Fibroblast of gingiva (primary cell): ENCODE measurements around the gene NKD1.

ENCODE experiments used
- DNase-seq: peaks from one replicate; pipeline ENCODE4 v3.0.0-alpha.2; 2011; ENCODE audit warnings: low read depth

Gene NKD1

DNA sequence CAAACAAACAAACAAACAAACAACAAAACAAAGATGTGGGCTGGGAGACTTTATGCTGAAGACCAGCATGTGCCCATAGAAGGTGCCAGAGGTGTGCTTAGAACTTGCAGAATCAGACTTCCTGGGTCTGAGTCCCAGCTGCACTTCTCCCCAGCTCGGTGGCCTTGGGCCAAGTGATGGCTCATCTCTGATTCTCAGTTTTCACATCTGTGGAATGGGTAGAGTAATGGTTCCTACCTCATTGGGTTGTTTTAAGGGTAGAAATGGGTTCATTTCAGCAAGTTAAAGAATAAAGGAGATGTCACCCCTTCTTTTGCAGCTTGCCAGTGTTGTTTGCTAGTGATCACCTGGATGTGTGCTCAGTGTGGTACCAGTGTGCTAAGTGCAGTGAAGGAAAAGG is 10.7 kb downstream of the NKD1 start:
- DNase-seq = no peak

DNA sequence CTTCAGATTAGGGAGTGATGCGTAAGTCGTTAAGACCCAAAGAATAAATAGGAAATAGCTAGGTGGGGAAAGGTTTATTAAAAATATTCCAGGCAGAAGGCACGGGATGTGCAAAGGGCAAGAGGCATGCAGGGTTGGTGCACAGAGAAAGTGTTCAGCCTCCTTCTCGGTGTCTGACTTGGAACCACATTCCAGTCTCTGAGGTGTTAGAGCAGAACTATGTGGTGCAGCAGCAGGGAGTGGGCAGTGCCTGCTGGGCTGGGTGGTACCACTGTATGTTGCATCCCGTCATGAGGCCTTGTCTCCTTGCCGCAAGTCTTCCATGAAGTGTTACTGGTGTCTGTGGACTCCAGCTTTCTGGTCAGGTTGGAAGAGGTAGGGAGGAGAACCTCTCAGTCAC is 11.1 kb downstream of the NKD1 start:
- DNase-seq = no peak

DNA sequence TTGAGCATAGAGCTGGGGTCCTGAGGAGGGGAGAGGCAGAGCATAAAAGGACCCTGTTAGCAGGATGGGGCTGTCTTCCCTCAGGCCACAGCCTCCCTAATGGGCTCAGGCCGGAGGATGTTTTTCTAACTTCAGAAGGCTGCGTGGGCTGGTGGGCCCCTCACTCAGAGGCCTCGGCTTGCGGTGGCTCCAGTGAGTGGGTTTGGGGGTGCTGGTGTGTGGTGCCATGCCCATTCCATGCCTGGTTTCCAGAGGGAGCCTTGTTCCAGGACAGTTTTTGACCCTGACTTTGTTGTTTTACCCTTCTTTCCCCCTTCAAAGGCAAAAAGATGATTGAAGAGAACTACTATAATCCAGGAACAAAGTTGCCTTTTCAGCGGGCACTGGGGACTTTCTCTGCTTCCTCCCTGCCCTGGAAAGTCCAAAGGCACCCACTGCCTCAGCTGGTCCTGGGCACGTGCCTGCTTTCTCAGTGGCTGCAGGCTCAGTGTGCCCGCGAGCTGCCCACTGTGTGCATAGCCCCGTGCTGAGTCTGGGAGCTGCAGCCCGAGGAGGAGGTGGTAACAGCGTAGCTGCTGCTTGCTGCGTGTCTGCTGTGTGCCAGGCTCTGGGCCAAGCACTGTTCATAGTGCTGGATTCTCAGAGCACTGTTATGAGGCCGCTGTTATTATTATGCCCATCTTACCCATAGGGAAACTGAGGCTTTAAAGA is 11.8 kb downstream of the NKD1 start:
- DNase-seq = no peak

DNA sequence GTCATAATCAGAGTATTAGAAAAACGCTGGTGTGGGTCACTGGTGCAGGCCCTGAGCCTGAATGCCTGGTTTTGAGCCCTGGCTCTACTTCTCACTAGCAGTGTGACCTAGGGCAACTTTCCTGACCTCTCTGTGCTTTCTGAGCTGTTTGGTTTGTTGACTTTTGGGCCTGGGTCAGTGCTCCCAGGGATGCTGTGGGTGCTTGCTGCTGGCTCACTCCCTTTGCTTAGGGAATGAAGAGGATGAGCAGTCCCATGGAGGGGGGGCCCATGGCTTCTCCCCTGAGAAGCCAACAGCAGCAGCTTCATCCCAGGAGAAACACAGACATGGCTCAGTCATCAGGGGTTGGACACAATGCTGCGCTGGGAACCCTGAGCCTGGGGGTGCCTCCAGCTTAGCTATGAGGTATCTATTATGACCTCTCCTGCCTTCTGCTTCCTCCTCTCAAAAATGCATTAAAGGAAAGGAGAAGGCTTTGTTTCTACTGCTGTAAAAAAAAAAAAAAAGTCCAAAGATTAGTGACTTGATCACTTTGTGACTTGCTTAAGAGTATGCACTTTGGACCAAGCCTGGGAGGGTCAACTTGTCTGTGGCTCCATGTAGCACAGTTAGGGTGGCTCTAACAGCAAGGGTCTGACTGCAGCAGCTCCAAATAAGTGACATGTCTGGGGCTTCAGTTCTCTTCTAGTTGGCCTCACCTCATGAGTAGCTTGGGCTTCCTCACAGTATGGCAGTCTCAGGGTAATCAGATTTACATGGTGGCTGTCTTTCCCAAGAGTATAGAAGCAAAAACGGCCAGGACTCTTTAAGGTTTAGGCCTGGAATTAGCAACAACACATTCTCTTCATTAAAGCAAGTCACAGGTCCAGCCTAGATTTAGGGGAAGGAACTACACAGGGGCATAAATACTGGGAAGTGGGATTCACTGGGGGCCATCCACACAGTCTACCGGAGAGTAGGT is 13.0 kb downstream of the NKD1 start:
- no peak for DNase-seq

DNA sequence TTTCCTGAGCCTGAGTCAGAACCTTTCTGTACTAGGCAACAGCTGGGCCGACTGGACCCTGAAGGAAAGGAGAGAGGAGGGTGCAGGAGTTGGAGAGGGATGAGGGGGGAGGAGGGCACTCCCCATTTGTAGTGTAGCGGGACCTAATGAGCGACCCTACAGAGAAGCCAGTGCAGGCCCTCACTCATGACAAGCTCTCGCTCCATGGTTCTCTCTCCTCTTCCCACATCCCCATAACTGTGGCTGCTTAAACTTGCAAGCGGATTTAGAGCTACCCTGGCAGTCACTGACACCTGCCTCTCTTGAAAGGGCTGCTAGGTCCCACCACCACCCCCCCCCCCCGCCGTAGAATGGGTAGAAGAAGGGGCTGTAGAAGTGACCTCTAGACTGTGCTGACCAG is 14.5 kb downstream of the NKD1 start:
- no peak for DNase-seq

DNA sequence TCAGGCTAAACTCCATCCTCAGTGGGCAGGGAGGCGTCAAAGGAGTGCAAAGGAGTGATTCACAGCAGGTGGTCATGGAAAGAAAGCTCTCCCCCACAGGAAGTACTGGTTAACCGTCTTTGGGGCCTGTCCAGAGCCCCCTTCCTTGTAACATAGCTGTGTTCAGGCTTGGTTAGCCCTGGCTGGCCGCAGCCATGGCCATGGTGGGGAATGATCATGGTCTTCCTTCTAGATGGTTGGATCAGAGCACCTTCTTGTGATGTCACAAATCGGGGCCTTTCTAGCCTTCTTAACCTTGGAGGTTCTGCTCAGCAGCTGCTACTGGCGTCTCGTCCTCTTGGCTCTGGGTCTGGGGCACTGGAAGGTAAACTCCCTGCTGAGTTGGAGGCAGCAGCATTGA is 15.8 kb downstream of the NKD1 start:
- no peak for DNase-seq

DNA sequence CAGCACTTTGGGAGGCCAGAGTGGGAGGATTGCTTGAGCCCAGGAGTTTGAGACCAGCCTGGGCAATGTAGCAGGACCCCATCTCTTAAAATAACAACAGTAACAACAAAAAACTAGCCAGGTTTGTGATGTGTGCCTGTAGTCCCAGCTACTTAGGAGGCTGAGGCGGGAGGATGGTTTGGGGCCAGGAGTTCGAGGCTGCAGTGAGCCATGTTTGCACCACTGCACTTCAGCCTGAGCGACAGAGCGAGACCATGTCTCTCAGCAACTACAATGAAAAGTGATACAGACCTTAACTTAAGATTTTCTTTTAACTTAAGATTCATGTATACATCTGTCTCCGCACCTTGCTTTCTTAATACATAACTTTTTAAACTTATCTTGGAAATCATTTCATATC is 17.2 kb downstream of the NKD1 start:
- no peak for DNase-seq

DNA sequence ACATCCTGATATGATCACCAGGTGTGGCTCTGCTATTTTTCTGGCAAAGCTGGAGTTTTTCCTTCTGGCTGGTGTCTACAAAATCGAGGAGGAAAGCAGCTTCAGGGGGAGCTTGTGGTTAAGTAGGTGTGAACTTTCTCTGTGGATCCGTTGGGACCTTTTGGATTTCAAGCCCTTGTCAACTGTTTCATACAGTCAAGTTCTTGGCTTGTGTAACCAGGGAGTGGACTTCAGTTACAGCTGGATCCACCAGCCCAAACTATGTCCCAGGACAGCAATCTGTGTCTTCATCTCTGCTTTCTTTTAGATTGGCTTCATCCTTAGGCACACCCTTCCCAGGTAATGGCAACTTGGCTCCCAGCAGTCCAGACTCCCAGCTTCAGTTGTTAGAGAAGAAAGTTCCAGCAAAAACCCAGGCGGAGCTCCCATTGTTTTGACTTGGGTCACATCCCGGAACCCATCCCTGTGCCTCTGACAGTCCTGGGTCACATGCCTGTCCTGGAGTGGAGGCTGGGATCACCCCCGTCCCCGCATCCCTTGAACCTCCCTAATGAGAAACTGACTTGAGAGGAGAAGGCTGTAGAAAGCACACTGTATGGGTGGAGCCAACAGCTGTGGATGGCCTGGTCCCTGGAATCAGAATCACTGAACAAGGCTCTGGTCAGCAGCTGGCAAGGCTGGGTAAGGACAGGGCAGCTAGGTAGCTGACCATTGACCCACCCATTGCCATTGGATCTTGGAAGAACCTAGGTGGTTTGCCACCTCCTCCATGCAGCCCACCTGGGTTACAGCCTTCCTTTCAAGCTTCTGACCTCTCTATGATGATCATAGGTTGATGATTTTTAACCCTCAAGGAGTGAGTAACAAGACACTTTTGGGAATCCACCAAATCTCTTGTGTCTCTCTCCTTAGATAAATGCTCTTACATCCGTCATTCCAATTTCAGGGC is 18.1 kb downstream of the NKD1 start:
- no peak for DNase-seq

DNA sequence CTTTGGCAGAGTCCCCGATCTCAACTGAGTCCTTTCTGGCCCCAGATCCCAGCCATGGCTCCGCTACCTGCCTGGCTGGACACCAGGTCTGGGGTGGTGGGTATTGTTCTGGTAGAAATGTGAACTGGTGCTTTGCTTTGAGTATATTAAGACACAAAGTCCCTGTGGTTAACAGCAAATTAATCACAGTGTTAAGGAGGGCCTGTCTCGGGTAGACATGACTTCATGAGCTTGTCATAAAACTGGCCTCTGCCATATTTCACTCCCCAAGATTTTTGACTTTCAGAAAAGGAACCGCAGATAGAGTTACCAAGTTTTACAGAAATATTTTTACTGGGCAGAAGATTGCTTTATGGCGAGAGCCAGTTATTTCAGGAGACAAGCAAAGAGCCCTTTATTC is 19.5 kb downstream of the NKD1 start:
- no peak for DNase-seq

DNA sequence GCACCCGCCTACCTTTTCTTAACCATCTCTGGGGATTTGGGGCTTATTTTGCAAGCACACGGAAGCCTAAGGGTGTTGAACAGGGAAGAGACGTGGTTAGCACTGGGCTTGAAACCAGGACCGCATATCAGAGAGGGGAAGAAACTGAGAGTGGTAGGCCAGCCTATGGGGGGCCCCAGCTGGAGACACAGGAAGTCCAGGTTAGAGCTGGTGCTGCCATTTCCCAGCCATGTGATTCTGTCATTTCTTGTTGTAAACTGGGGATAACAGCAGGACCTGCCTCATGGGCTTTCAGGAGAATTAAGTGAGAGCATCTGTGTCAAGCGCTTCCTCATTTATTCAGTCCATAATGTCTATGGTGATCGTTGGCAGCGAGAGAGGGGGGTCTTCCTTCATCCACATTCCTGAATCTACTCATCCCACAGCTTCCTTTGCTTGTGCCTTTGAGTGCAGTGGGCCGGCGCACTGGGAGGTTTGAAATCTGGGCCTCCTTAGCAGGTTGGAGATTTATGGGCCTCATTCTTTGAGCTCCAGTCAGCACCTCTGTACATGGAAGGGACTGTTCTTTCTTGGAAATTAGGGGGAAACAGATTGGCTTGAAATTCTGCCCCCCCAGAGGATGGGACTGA is 20.1 kb downstream of the NKD1 start:
- no peak for DNase-seq

DNA sequence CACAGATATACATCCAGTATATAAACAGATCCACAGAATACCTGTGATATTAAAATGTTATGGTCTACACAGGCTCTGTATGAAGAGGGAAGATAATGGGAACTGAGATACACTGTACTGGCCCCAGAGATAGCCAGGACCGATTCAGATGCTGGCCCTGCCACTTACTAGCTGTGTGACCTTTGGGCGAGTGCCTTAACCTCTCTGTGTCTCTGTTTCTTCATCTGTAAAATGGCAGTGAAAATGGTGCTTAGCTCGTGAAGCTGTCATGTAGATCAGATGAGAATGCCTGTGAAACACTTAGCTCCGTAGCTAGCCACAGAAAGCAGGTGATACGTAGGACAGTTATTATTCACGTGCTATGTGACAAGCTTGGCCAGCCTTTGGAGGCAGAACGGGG is 22.2 kb downstream of the NKD1 start:
- no peak for DNase-seq

DNA sequence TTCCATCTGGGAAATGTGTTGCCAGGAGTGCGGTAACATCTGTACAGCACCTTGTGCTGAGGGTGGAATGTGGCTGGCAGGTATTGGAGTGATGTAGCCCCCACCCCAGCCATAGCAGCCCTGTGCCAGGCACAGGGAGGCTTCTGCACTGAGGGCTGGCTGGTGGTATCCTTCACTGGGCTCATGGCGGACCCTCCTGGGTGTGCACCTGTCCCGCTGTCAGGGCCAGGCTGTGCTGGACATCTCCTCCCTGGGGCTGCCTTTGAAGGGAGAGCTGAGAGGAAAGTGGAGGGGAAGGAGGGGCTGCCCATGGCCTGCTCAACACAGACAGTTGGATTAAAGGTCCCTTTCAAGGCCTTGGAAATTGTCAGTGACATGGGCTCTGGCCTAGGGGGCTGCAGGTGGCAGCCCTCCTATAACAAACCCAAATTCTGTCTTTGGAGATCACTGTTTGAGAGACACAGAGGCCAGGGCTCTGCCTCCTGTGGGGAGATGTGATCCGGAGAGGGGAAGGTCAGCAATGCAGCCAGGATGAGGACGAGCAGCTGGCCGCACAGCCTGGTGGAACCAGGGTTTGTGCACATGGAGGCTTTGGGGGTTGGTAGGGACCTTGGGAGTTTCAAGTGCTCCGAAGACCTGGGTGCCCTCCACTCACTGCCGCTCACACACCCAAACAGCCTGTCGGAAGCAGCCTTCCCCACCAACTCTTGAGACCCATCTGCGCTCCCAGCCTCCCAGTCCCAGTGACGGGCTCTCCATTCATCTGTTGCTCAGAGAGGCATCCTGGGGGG is 22.8 kb downstream of the NKD1 start:
- DNase-seq = no peak

DNA sequence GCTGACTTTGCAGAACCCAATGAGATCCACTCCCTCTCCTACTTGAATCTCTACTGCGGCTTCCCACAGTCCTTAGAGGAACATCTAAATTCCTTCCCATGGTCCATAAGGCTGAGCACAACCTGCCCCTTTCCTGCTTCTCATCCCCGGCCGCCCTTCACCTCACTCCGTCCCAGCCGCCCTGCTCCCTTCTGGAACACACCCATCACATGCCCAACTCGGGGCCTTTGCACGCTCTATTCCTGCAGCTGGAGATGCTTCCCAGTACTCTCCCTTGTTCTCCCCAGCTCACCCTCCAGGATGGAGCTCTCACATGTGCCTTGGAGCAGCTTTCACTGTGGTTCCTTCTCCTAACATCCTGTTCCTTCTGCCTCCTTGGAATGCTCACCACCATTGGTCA is 23.6 kb downstream of the NKD1 start:
- no peak for DNase-seq

DNA sequence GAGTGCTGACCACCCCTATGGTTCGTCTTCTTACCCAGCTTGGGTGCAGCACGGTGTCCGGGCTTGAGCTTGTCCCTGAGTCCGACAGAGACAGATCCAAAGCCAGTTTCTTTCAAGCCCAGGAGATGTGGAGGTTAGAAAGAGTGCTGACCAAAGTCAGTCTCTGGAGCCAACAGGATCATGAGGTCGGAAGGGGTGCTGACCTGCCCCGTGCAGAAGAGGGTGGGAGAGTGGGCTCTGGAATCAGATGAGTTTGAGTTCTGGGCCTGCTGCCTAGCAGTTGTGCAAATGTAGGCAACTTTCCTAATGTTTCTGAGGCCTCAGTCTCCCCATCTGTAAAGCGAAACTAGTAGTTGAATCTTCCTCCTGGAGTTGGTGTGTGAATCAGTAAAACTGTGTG is 24.5 kb downstream of the NKD1 start:
- no peak for DNase-seq

DNA sequence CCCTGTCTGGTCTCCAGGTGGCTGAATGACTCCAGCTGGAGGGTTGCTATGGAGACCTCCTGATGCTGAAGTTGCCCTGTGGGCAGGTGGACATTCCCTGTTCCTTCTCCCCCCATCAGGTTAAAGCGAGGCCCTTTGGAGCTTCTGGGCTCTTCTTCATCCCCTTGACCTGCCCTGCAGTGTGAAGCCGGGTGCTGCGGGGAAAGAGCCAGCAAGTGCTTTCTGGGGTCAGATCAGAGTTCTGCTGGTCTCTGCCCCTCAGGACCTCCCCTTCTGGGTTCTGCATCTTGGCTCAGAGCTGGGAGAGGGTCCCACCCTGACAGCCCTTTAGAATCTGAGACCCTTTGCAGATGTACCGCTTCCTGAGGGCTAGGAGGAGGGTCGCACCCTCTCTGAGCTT is 25.1 kb downstream of the NKD1 start:
- no peak for DNase-seq

DNA sequence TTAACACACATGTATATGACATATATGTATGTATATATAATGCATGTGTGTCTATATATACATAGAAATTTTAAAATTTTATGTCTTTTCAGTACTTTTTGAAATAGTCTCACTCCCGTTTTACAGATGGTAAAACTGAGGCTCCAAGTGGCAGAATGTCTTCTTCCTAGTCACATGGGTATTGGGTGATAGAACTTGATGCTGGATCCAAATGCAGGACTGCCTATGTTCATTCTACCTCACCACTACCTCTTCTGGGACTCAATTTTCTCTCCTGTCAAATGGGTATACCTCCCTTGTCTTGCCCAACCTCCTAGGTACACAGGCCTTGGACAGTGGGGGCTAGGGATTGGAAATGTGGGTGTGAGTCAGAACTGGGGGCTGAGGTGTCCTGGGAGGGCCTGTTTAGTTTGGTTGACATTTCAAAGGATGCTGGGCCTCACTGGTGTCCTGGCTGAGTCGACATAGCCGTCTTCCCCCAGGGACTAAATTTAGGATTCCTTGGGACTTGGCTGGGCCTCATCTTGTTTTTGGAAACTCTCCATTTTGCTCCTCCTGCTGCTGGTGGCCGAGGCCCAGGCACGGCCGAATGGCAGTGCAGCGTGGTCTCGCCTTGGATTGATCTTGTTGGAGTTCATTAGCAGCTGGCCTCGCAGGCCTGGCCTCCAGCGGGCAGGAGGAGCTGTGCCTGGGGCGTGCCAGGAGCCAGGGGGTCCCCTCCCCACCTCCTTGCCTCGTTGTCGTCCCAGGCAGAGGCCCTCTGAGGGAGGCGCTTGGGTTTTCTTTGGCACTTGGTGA is 25.9 kb downstream of the NKD1 start:
- DNase-seq = peak; percentile 6

DNA sequence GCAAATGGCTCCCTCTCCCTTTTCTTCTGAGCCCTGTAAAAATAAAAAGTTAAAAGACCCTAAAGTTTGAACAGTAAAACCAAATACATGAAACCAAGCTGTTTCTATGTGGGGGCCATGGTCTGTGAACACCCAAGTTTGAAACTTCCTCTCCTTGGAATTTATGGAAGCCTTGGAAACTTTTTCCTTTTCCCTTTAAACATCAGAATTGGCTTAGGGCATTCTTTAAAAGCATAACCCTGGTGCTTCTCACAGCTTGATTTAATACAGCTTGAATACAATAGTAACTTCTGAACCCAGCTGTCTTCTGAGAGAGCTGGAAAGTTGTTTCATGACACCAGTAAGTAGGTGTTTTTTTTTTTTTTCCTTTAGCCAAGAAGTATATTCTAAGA is 26.5 kb downstream of the NKD1 start:
- DNase-seq = no peak

DNA sequence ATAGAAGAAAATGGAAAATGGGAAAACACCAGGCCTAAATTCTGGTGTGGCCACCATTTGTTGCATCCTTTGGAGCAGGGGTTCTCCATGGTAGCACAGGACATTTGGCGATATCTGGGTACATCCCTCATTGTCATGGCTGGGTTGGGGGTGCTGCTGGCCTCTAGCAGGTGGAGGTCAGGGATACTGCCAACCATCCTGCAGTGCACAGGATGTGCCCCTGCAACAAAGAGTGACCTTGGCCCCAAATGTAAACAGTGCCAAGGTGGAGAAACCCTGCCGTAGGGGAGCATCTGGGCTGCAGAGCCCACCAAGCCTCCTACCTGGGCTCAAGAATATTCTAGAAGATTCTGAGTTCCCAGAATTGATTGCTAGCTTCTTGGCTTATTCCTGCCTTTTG is 27.5 kb downstream of the NKD1 start:
- no peak for DNase-seq

DNA sequence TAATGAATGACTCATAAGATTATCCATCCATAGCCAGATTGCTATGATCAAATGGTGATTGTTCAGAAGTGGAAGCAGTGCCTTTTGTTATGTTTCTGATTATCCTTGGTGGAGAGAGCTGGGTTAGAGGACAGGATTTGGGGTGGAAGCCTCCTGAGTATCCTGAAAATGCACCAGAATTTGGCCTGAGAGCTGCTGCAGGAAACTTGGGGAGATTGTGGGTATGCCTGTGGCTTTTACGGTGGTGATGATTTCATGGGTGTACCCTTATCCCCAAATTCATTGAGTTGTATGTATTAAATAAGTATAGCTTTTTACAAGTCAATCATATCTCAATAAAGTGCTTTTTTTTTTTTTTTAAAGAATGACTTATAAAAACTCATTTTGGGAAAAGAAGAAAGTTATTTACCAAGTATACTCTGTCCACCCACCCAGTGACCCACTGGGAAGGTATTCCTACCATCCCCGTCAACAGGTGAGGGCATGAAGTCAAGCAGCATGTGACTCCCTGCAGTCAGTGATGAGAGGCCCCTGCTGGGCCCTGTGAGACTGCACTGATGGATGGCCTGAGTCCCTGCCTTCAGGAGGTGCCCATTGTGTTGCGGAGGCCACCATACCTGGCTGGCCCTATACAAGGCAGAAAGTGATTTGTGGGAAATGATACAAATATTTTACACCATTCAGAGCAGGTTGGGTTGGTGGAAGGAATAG is 28.4 kb downstream of the NKD1 start:
- no peak for DNase-seq

DNA sequence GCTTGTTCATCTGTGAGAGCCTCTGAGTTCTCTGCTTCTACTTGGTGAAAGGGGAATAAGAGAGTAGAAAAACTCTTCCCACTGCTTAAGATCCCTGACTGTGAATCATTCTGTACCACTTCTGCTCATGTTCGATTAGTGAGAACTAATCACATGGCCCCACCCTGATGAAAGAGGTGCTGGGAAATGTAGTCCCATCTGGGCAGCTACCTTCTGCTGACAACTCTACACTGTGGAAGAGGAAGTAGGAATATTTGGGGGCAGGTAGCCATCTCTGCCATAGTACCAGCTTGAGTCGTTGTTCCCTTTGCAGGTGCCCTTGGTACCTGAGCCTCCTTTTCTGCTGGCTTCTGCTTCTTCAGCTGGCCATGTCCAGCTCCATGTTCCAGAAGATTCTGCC is 29.9 kb downstream of the NKD1 start:
- no peak for DNase-seq
